ENCODE results near the gene CDKN1B. TPM values are rescaled to one million over a fixed set of nuclear protein-coding genes. Genes with fewer than 3 reads are reported as not detected.
A peak's percentile ranks its signal among the peaks of the same experiment; 100 is the strongest.

Gene CDKN1B
- total and polyA plus RNA-seq, 2 donors = 52.1 to 73.6 TPM

DNA sequence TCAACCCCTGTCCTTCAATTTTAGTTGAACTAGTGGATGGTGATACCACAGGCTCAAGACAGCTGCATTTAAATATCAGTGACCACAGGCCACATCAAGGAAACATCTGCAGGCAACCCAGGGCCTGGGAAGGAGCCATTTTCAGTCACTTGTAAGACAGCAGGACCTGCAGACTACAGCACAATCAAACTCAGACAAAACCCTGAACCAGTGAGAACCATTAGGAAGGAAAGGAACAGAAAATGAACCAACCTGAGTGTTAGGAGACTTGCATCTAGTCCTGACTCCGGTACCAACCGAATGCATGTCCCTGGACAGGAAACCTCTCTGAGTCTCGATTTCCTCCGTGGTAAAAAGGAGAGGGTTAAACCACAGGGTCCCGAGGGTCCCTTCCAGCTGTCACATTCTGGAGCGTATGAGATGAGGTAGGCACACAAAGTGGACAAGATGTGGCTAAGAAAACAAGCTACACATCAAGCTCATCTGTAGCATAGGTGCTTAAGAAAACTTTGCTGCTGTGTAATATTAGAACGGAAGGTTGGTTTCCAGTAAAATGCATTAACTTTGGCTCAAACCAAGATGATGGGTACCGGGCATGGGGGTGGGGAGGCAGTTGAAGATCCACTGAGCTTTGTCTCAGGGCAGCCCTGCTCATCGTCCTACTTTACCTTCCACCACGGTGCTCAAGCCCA, 1.6 kb upstream of the CDKN1B start:
- H3K27ac ChIP-seq (ENCODE audit: low read depth) = peak overlapping the region; percentile 100
- H3K4me1 ChIP-seq (ENCODE audit: insufficient read depth) = no peaks in the 10 kb centered on the region
- WGBS = 31% methylated on average over 10 of the region's 10 CpGs
- no peak for DNase-seq (ENCODE audit: extremely low spot score)
- H3K4me3 ChIP-seq (ENCODE audit: low read depth, low read length) = peak overlapping the region; percentile 81
- H3K36me3 ChIP-seq (ENCODE audit: insufficient read depth) = no peaks in the 10 kb centered on the region

DNA sequence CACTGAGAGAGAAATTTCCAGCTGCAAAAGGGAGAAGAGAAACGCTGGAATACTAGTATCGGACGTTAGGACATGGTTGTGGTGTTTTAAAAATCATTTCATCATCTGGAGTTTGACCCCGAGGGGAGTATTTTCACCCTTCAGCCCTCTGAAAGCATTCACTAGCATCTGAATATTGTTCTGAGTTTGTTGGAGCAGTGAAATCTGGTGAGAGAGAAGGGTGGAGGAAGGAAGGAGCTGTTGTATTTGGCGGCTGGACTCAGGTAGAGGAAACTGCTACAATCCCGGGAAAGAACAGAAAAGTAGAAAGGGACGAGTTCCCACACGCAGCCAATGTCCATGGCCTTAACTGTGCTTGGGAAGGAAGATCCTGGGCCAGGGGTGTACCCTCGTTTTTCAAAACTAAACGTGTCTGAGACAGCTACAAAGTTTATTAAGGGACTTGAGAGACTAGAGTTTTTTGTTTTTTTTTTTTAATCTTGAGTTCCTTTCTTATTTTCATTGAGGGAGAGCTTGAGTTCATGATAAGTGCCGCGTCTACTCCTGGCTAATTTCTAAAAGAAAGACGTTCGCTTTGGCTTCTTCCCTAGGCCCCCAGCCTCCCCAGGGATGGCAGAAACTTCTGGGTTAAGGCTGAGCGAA, 896 bp upstream of the CDKN1B start:
- H3K4me3 ChIP-seq (ENCODE audit: low read depth, low read length) = peak overlapping the region; percentile 81
- H3K36me3 ChIP-seq (ENCODE audit: insufficient read depth) = no peaks in the 10 kb centered on the region
- no peak for DNase-seq (ENCODE audit: extremely low spot score)
- no peaks in the 10 kb centered on the region for H3K4me1 ChIP-seq (ENCODE audit: insufficient read depth)
- 2% methylated on average over 15 of the region's 15 CpGs for WGBS
- peak overlapping the region; percentile 100 for H3K27ac ChIP-seq (ENCODE audit: low read depth)

DNA sequence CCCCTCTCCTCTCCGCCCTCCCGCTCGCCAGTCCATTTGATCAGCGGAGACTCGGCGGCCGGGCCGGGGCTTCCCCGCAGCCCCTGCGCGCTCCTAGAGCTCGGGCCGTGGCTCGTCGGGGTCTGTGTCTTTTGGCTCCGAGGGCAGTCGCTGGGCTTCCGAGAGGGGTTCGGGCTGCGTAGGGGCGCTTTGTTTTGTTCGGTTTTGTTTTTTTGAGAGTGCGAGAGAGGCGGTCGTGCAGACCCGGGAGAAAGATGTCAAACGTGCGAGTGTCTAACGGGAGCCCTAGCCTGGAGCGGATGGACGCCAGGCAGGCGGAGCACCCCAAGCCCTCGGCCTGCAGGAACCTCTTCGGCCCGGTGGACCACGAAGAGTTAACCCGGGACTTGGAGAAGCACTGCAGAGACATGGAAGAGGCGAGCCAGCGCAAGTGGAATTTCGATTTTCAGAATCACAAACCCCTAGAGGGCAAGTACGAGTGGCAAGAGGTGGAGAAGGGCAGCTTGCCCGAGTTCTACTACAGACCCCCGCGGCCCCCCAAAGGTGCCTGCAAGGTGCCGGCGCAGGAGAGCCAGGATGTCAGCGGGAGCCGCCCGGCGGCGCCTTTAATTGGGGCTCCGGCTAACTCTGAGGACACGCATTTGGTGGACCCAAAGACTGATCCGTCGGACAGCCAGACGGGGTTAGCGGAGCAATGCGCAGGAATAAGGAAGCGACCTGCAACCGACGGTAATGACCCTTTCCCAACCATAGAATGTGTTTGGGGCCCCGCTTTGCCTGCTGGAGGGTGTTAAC, 615 bp downstream of the CDKN1B start:
- H3K4me1 ChIP-seq (ENCODE audit: insufficient read depth) = no peaks in the 10 kb centered on the region
- H3K36me3 ChIP-seq (ENCODE audit: insufficient read depth) = no peaks in the 10 kb centered on the region
- peak overlapping the region; percentile 81 for H3K4me3 ChIP-seq (ENCODE audit: low read depth, low read length)
- under 1% methylated on average over 62 of the region's 62 CpGs for WGBS
- H3K27ac ChIP-seq (ENCODE audit: low read depth) = peak overlapping the region; percentile 99
- DNase-seq (ENCODE audit: extremely low spot score) = no peak

DNA sequence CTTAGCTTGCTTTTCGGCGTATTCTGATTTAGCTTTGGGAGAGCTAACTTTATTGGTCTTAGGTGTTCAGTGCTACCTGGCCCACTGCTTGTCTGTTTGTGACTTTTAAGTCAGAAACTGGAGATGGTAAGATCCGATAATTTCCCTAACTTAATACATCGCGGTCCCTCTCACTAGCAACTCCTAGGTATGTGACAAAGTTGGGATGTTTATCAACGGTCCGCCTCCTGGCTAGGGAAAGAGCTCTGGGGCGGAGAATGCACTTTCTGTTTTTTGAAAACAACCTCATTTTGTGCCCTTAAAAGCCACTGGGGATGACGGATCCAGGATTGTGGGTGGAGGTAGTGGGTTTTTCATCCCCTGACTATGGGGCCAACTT, 1.2 kb downstream of the CDKN1B start:
- peak overlapping the region; percentile 99 for H3K27ac ChIP-seq (ENCODE audit: low read depth)
- 1% methylated on average over 9 of the region's 9 CpGs for WGBS
- H3K36me3 ChIP-seq (ENCODE audit: insufficient read depth) = no peaks in the 10 kb centered on the region
- peak overlapping the region; percentile 81 for H3K4me3 ChIP-seq (ENCODE audit: low read depth, low read length)
- no peaks in the 10 kb centered on the region for H3K4me1 ChIP-seq (ENCODE audit: insufficient read depth)
- DNase-seq (ENCODE audit: extremely low spot score) = no peak

DNA sequence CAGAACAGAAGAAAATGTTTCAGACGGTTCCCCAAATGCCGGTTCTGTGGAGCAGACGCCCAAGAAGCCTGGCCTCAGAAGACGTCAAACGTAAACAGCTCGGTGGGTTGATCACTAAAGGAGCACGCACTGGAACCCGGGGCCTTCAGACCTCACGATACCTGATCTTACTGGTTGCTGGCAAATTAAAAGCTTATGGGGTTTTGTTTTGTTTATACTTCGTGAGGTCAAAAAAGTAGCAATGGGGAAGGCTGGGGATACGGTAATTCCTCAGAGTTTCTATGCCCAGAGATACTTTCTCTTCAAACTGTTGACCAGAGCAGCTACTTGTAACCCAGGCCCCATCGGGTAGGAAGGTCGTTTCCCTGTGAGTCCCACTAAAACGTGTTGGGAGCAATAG, 1.7 kb downstream of the CDKN1B start:
- Histone ChIP-seq H3K4me1 (ENCODE audit: insufficient read depth) (no peaks in the 10 kb centered on the region), H3K36me3 (ENCODE audit: insufficient read depth) (no peaks in the 10 kb centered on the region), H3K4me3 (ENCODE audit: low read depth, low read length) (peak overlapping the region; percentile 81), H3K27ac (ENCODE audit: low read depth) (peak overlapping the region; percentile 99)
- no peak for DNase-seq (ENCODE audit: extremely low spot score)
- WGBS = 1% methylated on average over 14 of the region's 14 CpGs

DNA sequence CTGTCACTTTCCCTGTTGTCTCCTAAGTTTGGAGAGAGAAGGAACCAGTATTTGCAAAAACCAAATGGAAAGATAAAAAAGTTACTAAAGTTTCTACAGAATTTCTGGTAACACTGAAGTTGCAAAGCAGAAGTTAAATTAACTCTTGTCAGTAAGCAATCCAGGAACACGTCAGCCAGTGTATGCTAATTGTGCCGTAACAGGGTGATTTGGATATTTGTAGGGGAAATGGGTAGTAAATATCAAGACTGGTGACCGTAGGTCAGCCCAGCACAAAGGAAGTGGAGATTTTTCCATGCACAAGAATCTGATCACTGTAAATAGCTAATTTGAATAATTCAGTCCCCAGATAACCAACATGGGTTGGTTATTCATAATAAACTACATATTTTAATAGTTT, 2.3 kb downstream of the CDKN1B start:
- Histone ChIP-seq H3K4me1 (ENCODE audit: insufficient read depth) (no peaks in the 10 kb centered on the region), H3K36me3 (ENCODE audit: insufficient read depth) (no peaks in the 10 kb centered on the region), H3K4me3 (ENCODE audit: low read depth, low read length) (peak overlapping the region; percentile 81), H3K27ac (ENCODE audit: low read depth) (no peak overlapping the region)
- DNase-seq (ENCODE audit: extremely low spot score) = no peak
- 18% methylated on average over 3 of the region's 3 CpGs for WGBS

DNA sequence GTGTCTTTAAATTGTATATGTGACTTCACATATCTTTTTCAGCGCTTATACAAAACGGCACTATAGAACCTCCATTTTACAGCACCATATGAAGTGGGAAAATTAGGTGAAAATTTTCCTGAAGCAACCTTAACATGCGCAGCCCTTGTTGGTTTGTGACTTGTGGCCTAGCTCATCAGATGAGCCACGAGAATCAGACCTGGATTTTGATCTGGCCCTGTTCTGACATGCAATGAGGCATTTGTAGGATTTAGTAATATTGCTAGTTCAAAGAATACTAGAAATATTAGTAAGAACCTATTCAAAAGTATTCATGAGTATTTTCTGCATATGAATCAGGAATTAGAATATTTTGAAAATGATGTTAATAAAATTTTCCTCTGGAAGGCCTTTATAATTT, 2.9 kb downstream of the CDKN1B start:
- whole genome bisulfite sequencing = 51% methylated on average over 4 of the region's 4 CpGs
- Histone ChIP-seq H3K4me1 (ENCODE audit: insufficient read depth) (no peaks in the 10 kb centered on the region), H3K4me3 (ENCODE audit: low read depth, low read length) (no peak overlapping the region), H3K36me3 (ENCODE audit: insufficient read depth) (no peaks in the 10 kb centered on the region), H3K27ac (ENCODE audit: low read depth) (no peak overlapping the region)
- no peak for DNase-seq (ENCODE audit: extremely low spot score)

DNA sequence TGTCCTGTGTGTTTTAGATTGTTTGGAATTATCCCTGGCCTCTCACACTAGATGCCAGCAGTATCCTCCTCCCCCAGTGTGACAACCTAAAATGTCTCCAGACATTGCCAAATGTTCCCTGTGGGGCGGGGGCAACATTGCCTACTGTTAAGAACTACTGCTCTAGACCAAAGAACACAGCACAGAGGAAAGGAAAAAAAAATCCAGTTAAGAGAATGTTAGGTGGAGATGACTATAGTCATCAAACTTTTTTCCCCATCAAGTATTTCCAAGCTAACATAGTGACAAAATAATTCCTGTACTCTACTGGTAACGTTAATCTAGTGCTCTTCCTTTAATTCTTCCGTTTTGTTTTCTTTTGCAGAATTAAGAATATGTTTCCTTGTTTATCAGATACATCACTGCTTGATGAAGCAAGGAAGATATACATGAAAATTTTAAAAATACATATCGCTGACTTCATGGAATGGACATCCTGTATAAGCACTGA, 3.5 kb downstream of the CDKN1B start:
- no peak overlapping the region for H3K4me3 ChIP-seq (ENCODE audit: low read depth, low read length)
- no peaks in the 10 kb centered on the region for H3K4me1 ChIP-seq (ENCODE audit: insufficient read depth)
- peak overlapping the region; percentile 16 for H3K27ac ChIP-seq (ENCODE audit: low read depth)
- WGBS = 60% methylated on average over 4 of the region's 4 CpGs
- DNase-seq (ENCODE audit: extremely low spot score) = no peak
- H3K36me3 ChIP-seq (ENCODE audit: insufficient read depth) = no peaks in the 10 kb centered on the region

DNA sequence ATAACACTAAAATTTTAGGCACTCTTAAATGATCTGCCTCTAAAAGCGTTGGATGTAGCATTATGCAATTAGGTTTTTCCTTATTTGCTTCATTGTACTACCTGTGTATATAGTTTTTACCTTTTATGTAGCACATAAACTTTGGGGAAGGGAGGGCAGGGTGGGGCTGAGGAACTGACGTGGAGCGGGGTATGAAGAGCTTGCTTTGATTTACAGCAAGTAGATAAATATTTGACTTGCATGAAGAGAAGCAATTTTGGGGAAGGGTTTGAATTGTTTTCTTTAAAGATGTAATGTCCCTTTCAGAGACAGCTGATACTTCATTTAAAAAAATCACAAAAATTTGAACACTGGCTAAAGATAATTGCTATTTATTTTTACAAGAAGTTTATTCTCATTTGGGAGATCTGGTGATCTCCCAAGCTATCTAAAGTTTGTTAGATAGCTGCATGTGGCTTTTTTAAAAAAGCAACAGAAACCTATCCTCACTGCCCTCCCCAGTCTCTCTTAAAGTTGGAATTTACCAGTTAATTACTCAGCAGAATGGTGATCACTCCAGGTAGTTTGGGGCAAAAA, 4.1 kb downstream of the CDKN1B start:
- Histone ChIP-seq H3K4me1 (ENCODE audit: insufficient read depth) (no peaks in the 10 kb centered on the region), H3K27ac (ENCODE audit: low read depth) (peak overlapping the region; percentile 30), H3K36me3 (ENCODE audit: insufficient read depth) (no peaks in the 10 kb centered on the region), H3K4me3 (ENCODE audit: low read depth, low read length) (no peak overlapping the region)
- WGBS = 55% methylated on average over 3 of the region's 3 CpGs
- no peak for DNase-seq (ENCODE audit: extremely low spot score)

DNA sequence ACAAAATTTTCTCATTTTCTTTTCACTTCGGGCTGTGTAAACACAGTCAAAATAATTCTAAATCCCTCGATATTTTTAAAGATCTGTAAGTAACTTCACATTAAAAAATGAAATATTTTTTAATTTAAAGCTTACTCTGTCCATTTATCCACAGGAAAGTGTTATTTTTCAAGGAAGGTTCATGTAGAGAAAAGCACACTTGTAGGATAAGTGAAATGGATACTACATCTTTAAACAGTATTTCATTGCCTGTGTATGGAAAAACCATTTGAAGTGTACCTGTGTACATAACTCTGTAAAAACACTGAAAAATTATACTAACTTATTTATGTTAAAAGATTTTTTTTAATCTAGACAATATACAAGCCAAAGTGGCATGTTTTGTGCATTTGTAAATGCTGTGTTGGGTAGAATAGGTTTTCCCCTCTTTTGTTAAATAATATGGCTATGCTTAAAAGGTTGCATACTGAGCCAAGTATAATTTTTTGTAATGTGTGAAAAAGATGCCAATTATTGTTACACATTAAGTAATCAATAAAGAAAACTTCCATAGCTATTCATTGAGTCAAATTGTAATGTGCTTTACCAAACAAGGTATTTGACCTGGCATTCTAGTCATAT, 4.8 kb downstream of the CDKN1B start:
- no peaks in the 10 kb centered on the region for H3K4me1 ChIP-seq (ENCODE audit: insufficient read depth)
- WGBS = 74% methylated on average over 2 of the region's 2 CpGs
- DNase-seq (ENCODE audit: extremely low spot score) = no peak
- no peak overlapping the region for H3K4me3 ChIP-seq (ENCODE audit: low read depth, low read length)
- H3K36me3 ChIP-seq (ENCODE audit: insufficient read depth) = no peaks in the 10 kb centered on the region
- H3K27ac ChIP-seq (ENCODE audit: low read depth) = no peak overlapping the region

DNA sequence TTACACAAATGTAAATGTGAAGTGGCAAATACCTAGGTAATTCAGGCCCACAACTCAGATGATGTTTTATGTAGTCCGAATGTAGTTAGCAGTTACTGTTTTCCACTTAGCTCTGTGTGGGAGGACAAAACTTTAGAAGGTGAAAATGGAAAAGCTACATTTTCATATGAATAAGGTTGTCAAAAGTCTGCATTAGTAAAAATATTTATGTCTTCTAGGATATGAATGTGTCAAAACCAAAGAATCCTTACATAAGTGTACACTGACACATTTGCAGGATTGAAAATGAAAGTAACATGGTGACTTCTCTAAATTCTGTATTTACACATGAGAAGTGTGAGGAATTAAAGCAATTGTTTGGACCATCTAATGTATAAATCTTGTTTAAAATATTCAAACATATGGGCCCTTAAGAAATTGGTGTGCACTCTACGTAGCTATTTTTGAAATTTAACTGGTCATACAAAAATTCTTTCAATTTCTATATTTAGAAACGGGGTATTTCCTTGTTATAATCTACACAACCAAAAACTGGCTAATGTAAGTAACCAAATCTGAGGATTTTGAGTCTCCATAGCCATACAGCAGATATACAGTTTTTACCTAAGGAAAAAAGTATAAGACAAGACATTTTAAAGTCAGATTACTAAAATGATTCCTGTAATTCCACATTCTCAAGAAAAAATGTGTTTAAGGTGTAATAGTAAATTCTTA, 5.4 kb downstream of the CDKN1B start:
- Histone ChIP-seq H3K27ac (ENCODE audit: low read depth) (no peak overlapping the region), H3K4me3 (ENCODE audit: low read depth, low read length) (no peak overlapping the region), H3K4me1 (ENCODE audit: insufficient read depth) (no peaks in the 10 kb centered on the region), H3K36me3 (ENCODE audit: insufficient read depth) (no peaks in the 10 kb centered on the region)
- WGBS = 25% methylated on average over 3 of the region's 3 CpGs
- DNase-seq (ENCODE audit: extremely low spot score) = no peak

DNA sequence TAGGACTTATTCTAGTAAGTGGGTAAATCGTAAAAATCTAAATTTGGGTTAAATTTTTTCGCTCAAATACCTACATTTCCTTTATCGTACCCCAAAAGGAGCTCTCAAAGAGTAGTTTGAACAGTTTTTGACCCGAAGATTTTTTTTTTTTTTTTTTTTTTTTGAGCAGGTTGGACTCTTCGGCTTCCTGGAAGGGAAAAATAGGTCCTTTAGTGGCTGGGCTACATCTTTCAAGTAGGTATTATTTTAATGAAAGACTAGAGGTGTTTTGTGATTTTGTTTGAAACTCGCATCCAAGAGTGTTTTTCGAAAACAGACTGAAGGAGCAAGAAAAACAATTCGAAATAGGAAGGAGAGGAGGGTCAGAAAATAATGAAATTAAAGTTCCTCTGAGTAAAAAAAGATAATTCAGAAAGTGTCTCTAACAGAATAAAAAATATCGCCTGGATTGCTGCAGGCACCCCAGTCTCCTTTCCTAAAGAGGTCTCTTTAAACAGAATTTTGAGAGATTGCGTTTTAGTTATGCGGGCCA, 6.0 kb downstream of the CDKN1B start:
- Histone ChIP-seq H3K4me3 (ENCODE audit: low read depth, low read length) (peak overlapping the region; percentile 77), H3K4me1 (ENCODE audit: insufficient read depth) (no peaks in the 10 kb centered on the region), H3K36me3 (ENCODE audit: insufficient read depth) (no peaks in the 10 kb centered on the region), H3K27ac (ENCODE audit: low read depth) (peak overlapping the region; percentile 100)
- no peak for DNase-seq (ENCODE audit: extremely low spot score)
- WGBS = 20% methylated on average over 11 of the region's 11 CpGs
